ENCODE measurements around the gene CTTNBP2NL.

DNA sequence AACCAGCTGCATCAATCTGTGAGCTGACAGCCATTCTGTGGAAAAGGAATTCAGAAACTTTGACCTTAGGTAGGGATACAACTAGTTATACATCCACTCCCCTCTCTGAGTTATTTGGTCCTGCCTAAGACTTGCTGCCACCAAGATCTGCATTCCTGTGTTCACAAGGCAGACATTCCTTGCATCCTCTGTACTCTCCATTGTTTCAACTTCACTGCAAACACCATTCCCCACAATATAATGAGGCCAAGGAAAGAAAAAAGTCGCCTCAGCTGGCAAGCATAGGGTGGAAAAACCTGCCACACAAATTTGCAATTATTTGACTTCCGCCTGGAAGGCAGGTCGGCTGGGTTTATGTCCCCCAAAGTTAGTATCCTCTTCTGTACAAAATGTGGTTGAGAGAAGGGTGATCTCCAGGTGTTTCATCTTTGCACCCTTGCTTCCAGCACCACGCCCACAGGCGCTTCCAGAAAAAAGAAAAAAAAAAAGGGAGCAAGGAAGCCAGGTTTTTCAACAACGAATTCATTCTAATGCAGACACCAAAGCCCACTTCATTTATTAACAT, 676 bp upstream of the CTTNBP2NL start:
- no peak for TF ChIP-seq POLR2AphosphoS5 (IDR thresholded peaks at IDR 0.05)
- TF ChIP-seq, protein P1, sequence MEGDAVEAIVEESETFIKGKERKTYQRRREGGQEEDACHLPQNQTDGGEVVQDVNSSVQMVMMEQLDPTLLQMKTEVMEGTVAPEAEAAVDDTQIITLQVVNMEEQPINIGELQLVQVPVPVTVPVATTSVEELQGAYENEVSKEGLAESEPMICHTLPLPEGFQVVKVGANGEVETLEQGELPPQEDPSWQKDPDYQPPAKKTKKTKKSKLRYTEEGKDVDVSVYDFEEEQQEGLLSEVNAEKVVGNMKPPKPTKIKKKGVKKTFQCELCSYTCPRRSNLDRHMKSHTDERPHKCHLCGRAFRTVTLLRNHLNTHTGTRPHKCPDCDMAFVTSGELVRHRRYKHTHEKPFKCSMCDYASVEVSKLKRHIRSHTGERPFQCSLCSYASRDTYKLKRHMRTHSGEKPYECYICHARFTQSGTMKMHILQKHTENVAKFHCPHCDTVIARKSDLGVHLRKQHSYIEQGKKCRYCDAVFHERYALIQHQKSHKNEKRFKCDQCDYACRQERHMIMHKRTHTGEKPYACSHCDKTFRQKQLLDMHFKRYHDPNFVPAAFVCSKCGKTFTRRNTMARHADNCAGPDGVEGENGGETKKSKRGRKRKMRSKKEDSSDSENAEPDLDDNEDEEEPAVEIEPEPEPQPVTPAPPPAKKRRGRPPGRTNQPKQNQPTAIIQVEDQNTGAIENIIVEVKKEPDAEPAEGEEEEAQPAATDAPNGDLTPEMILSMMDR (IDR thresholded peaks at IDR 0.05): no peak

Measured in upper lobe of left lung (tissue), 4 donors.